AG09309 (cell line): ENCODE results near the gene SLC6A6.

Experiments
- DNase-seq: peaks from one replicate; pipeline ENCODE4 v3.0.0-alpha.2; 2010; ENCODE audit warnings: low read depth
- H3K4me3 ChIP-seq: 2 replicates; pipeline ENCODE4 v1.5.1; 2011; ENCODE audit warnings: mild to moderate bottlenecking, low read depth, low read length, moderate library complexity; ENCODE audit not compliant: control insufficient read depth
- TF ChIP-seq, protein P1 (sequence below): IDR thresholded peaks from 2 replicates; pipeline ENCODE4 v1.5.1; 2011; ENCODE audit warnings: mild to moderate bottlenecking, low read depth, low read length, inconsistent platforms; ENCODE audit not compliant: insufficient read depth, control insufficient read depth; ENCODE audit errors: missing control alignments

Gene SLC6A6

DNA sequence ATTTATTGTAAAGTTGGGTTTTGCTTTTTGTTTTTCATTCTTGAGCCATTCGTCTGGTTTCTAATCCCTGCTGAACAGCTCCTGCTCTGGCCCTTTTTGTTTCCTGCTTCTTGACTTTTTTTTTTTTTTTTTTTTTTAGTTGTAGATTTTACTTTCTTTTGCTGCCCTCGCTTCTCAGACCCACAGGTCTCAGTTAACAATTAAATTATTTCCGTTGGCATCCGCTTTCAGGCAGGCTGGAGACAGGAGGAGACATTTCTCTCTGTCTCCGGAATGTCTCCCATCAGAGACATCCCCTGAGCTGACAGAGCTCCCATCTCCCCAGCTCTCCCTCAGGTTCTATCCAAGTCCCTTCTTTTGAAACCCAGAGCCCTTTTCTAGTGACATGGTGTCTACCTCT is 68.6 kb downstream of the SLC6A6 start:
- no peak for DNase-seq
- TF ChIP-seq, protein P1, sequence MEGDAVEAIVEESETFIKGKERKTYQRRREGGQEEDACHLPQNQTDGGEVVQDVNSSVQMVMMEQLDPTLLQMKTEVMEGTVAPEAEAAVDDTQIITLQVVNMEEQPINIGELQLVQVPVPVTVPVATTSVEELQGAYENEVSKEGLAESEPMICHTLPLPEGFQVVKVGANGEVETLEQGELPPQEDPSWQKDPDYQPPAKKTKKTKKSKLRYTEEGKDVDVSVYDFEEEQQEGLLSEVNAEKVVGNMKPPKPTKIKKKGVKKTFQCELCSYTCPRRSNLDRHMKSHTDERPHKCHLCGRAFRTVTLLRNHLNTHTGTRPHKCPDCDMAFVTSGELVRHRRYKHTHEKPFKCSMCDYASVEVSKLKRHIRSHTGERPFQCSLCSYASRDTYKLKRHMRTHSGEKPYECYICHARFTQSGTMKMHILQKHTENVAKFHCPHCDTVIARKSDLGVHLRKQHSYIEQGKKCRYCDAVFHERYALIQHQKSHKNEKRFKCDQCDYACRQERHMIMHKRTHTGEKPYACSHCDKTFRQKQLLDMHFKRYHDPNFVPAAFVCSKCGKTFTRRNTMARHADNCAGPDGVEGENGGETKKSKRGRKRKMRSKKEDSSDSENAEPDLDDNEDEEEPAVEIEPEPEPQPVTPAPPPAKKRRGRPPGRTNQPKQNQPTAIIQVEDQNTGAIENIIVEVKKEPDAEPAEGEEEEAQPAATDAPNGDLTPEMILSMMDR: no peak
- no peak overlapping the region for H3K4me3 ChIP-seq

DNA sequence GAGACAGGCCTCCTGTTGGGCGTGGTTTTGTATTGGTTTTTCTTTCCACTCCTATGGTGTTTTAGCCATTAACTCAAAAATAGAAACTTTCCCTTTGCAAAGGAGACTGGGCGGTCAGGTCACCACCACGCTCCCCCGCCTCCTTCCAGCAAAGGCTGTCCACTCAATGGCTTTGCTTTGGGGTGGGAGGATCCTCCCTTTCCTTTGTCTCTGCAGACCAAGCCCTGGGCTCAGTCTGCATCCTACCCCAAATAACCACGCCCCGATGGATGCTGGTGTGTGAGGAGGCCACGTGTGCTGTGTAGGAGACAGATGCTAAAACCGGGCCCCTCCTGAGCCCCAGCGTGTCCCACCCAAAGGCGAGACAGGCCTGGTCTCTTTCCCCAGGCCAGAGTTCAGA is 69.3 kb downstream of the SLC6A6 start:
- TF ChIP-seq, protein P1: no peak
- no peak overlapping the region for H3K4me3 ChIP-seq
- no peak for DNase-seq

- peak; percentile 80 for DNase-seq
- TF ChIP-seq, protein P1: no peak
Measured at GRCh38 chr3:14472471-14473351, 70.3 kb downstream of the SLC6A6 start.

DNA sequence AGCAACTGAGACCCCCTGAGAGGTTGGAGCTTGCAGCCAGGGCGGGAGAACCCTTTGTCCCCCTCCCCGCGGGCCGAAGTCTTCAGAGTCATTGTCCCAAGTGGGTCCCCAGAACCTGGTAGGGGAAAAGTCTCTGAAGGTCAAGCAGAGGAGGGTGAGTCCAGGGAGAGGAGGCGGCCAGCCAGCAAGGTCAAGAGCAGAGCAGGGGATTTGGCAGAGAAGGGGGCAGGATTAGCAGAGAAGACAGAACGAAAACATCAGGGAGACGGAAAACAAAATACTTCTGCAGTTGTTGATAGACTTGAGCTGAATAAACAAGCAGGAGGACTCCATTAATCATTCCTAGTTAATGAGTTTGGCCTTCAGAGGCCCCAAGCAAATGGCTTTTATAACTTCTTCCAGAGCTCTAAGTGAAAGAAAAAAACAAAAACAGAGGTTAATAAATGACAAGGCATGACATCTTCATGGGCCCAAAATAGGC is 71.0 kb downstream of the SLC6A6 start:
- H3K4me3 ChIP-seq: no peak overlapping the region
- no peak for DNase-seq
- TF ChIP-seq, protein P1: no peak

More at GRCh38 chr3:14472471-14473351, 70.3 kb downstream of the SLC6A6 start:
- no peak overlapping the region for H3K4me3 ChIP-seq

DNA sequence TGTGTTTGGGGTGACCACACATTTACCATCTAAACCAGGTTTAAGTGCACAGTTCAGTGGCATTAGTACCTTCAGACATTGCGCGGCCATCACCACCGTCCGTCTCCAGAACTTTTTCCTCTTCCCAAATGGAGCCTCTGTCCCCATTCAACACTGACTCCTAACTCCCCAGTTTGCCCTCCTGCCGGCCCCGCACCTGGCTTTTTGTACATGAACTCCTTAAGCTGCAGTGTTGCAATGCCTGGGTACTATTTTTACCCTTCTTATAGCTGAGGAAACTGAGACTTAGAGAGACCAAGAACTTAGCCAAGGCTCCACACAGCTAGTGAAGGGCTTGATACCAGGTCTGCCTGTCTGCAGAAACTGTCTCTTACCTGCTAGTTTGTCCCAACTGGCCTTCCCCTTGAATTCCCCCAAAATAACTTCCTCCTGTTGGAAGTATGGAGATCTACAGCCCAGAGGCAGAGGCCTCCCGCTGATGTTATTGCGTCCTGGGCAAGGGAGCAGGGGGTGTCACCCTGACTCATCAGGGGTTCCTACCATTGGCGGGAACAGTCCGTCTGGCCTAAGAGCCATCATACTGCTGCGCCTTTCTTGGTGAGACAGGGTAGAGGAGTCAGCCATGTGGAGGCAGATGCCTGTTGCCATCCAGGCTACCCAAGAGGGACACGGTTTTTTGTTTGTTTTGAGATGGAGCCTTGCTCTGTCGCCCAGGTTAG is 72.1 kb downstream of the SLC6A6 start:
- DNase-seq: no peak
- TF ChIP-seq, protein P1: no peak
- H3K4me3 ChIP-seq: no peak overlapping the region

DNA sequence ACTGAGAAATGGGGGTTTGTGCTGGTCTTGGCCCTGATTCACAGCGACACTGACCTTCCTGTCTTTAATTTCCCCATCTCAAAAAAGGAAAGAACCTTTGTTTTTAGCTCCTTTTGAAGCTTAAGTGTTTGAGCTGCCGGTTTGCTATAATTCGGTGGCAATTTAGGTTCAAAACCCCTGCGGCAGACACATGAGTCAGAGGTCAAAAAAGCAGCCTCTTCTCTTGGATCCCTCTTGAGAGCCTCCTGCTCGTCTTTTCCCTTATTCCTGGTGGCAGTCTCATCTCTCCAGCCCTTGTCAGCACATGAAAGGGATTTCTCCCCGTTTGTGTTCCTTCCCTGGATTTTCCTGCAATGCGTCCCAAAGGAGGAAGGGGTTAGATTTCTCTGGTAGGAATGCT is 73.2 kb downstream of the SLC6A6 start:
- H3K4me3 ChIP-seq: no peak overlapping the region
- no peak for DNase-seq
- TF ChIP-seq, protein P1: no peak
